Hematopoietic multipotent progenitor cell treated with erythropoietin and hydrocortisone succinate and interleukin-3 and kit ligand, for 8 days (in vitro differentiated cells): ENCODE measurements around the gene ALDH1A3.

Source experiments
- DNase-seq: peaks from one replicate; pipeline ENCODE4 v3.0.0-alpha.2; 2015

ALDH1A3 gene

GRCh38 chr15:100885116-100885515, 5.5 kb downstream of the ALDH1A3 start:
- no peak for DNase-seq

GRCh38 chr15:100885811-100886210, 6.2 kb downstream of the ALDH1A3 start:
- DNase-seq, result no peak

GRCh38 chr15:100887211-100887913, 7.7 kb downstream of the ALDH1A3 start:
- no peak for DNase-seq

- no peak for DNase-seq
These were observed 9.9 kb downstream of the ALDH1A3 start for GRCh38 chr15:100889385-100890050.

GRCh38 chr15:100890051-100890720, 10.6 kb downstream of the ALDH1A3 start:
- no peak for DNase-seq

DNA sequence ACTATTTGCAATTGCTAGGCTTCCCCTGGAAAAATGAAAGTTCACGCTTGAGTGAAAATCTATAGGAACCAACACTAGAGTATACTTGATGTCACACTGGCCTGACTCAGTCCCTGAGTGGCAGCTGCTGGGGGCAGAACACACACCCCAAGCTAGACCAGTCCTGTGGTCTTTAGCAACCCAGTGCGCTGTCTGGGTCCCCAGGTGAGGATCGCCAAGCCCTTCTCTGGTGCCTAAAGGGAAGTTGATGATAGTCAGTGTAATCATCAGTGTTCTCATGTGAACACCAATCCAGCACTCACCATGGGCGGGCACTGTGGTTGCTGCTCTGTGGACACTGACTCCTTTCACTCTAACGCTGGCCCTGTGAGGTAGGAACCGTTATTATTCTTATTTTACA, 11.2 kb downstream of the ALDH1A3 start:
- no peak for DNase-seq

DNA sequence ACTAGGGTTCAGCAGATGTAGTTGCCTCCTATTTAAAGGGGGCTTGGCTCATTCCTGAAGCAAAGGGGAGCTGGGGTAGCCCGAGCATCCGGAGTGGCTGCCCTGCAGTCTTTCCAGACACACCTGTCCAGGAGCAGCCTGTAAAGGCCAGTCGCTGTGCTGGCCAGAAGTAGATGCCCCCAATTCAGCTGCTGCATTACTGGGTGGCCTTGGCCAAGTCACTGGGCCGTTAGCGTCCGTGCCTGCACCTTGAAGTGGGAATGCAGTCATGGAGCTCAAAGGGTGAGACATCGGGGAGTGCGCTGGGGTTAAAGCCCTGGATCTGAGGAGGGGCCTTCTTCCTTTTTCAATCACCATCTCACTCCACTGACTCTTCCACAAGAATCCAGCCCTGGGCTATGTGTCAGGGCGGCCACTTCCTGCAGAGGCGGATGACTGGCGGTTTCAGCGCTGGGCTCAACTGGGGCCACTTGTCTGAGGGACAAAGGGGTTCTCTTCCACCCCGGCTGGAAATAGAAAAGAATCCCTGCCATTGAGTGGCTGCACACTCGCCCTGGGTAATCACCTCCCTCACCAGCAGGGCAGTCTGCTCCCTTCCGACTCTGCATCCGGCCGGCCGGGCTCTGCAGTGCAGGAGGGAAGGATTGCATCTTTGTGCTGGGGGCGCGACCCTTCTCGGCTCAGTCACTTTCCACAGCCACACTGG, 11.8 kb downstream of the ALDH1A3 start:
- DNase-seq, result no peak

GRCh38 chr15:100892013-100892355, 12.4 kb downstream of the ALDH1A3 start:
- DNase-seq, result no peak

DNA sequence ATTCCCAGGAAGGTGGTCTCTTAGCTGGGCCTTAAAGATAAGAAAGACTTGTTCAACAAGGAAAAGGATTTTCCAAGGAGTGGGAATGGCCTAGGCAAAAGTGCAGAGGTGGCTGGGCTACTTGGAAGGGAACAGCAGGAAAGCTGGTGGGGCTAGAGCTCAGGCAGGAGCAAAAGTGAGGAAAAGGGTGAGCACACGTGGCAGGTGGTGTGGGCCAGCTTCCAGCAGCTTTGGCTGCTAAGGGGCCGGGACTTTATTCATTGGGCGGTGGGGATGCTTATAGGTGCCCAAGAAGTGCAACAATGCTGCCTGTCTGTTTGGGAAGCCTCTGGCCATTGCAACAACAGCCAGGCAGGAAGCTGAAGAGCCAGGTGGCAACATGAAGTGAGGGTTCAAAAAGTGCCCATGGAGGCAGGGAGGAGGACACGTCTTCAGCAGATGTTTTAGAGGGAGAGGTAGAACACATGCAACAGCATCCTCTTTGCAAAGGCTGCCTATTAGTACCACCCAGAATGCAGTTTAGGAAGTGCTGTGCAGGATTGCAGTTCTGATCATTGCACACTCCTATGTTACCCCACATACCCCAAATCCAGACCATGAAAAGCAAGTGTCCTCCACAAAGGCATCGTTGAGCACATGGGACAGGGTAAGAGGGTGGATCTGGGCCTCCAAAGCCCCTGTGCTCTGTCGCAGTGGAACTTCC, 13.8 kb downstream of the ALDH1A3 start:
- DNase-seq, result no peak

GRCh38 chr15:100893964-100894295, 14.3 kb downstream of the ALDH1A3 start:
- DNase-seq, result no peak

- DNase-seq, result no peak
These were observed 16.1 kb downstream of the ALDH1A3 start for GRCh38 chr15:100895721-100896120.

DNA sequence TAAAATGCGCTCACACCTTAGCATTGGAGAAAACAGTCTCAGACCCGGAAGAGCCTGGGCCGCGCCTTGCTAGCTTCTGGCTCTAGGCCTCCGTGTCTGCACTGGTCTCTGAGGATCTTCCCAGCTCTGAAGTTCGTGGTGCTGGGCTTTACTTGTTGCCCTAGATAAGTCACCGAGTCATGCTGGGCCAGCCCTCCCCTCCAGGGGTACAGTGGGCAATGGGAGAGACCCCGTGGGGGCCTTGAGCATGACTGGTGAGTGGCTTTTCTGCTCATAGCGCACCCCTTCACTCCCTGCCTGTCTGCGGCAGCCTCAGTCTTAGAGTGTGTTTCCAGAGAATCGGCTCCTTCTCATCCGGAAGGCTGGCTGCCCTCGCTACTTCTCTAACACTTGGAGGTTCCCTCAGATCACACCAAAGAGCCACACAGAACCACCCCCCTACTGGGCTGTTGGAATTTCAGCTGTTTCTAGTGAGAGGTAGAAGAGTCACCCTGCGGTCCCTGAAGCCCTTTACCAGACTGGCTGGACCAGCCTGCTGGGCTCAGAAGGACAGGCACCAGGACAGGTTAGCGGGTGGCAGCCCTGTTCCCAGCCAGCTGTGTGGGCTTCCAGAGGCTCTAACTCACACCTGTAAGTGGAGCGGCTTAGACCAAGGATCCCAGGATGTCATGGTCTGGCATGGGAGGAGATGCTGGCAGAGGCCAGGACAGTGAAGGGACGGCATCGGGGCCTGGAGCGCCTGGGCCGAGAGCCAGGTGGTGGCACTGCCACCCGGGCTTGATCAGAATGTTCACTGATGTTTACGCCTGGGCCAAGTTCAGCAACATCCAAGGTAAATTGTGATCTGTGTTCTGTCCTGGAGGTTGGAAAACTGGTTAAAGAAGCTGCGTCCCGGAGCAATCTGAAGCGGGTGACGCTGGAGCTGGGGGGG, 17.9 kb downstream of the ALDH1A3 start:
- DNase-seq, result no peak

DNA sequence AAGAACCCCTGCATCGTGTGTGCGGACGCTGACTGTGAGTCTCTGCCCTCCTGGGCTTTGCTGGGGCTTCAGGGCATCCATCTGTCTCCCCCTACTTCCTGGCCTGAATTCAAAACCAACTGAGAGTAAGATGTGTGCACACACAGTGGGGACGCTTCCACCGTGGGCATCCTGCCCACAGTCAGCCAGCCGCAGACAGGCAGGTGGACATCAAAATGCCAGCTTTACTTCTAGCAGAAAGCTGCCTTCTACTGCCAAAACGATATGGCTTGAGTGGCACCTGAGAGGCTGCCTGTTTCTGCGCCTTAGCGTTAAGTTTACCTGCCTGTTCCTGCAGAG, 18.5 kb downstream of the ALDH1A3 start:
- DNase-seq, result no peak

- no peak for DNase-seq
These were observed 19.2 kb downstream of the ALDH1A3 start for GRCh38 chr15:100898661-100899462.

- DNase-seq, result no peak
These were observed 20.0 kb downstream of the ALDH1A3 start for GRCh38 chr15:100899601-100900000.

GRCh38 chr15:100900136-100900794, 20.6 kb downstream of the ALDH1A3 start:
- DNase-seq, result no peak

- DNase-seq, result no peak
These were observed 21.2 kb downstream of the ALDH1A3 start for GRCh38 chr15:100900795-100901169.

- DNase-seq, result no peak
These were observed 21.7 kb downstream of the ALDH1A3 start for GRCh38 chr15:100901296-100901695.

GRCh38 chr15:100901702-100902435, 22.2 kb downstream of the ALDH1A3 start:
- DNase-seq, result no peak
